ENCODE data around the gene LRRIQ1. TPM values are rescaled to one million over a fixed set of nuclear protein-coding genes. Genes with fewer than 3 reads are reported as not detected.

LRRIQ1 gene
- total and polyA plus RNA-seq, 2 of the 13 experiments (the other 11 are each of a cell fraction or from before 2014, with no cell fraction given): not detected

DNA sequence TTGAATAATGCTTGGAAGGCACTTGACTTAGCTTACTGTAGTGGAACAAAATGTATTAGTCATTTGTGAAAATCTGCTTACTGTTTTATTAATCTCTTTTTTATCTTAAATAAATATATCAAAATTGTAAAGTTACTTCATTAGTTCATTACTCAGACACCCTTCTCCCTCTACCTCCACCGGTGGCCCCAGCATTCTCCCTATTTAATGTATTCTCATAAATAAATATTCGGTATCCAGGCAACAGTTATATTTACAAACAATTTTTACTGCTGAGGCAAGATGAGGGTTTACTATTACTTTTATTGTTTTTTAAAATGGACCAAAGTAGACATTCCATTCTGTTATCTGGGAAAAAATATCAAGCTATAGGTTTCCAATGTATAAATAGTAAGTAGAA, 224.3 kb downstream of the LRRIQ1 start:
- CTCF ChIA-PET (ENCODE audit: low intra/inter-chr PET ratio, low total read pairs): no interaction called here
- TF ChIP-seq BCL6 (CRISPR knock-in tag; IDR thresholded peaks at IDR 0.05): no peak
- TF ChIP-seq MED13 (CRISPR knock-in tag; IDR thresholded peaks at IDR 0.05): no peak
- TF ChIP-seq ZNF225 (CRISPR knock-in tag; IDR thresholded peaks at IDR 0.05): no peak
- no peak for TF ChIP-seq SNAI1 (CRISPR knock-in tag; IDR thresholded peaks at IDR 0.05; ENCODE audit: borderline replicate concordance)
- no peak for TF ChIP-seq ZBTB26 (CRISPR knock-in tag; IDR thresholded peaks at IDR 0.05; ENCODE audit: borderline replicate concordance)
- TF ChIP-seq, protein P1, sequence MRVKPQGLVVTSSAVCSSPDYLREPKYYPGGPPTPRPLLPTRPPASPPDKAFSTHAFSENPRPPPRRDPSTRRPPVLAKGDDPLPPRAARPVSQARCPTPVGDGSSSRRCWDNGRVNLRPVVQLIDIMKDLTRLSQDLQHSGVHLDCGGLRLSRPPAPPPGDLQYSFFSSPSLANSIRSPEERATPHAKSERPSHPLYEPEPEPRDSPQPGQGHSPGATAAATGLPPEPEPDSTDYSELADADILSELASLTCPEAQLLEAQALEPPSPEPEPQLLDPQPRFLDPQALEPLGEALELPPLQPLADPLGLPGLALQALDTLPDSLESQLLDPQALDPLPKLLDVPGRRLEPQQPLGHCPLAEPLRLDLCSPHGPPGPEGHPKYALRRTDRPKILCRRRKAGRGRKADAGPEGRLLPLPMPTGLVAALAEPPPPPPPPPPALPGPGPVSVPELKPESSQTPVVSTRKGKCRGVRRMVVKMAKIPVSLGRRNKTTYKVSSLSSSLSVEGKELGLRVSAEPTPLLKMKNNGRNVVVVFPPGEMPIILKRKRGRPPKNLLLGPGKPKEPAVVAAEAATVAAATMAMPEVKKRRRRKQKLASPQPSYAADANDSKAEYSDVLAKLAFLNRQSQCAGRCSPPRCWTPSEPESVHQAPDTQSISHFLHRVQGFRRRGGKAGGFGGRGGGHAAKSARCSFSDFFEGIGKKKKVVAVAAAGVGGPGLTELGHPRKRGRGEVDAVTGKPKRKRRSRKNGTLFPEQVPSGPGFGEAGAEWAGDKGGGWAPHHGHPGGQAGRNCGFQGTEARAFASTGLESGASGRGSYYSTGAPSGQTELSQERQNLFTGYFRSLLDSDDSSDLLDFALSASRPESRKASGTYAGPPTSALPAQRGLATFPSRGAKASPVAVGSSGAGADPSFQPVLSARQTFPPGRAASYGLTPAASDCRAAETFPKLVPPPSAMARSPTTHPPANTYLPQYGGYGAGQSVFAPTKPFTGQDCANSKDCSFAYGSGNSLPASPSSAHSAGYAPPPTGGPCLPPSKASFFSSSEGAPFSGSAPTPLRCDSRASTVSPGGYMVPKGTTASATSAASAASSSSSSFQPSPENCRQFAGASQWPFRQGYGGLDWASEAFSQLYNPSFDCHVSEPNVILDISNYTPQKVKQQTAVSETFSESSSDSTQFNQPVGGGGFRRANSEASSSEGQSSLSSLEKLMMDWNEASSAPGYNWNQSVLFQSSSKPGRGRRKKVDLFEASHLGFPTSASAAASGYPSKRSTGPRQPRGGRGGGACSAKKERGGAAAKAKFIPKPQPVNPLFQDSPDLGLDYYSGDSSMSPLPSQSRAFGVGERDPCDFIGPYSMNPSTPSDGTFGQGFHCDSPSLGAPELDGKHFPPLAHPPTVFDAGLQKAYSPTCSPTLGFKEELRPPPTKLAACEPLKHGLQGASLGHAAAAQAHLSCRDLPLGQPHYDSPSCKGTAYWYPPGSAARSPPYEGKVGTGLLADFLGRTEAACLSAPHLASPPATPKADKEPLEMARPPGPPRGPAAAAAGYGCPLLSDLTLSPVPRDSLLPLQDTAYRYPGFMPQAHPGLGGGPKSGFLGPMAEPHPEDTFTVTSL (CRISPR knock-in tag; IDR thresholded peaks at IDR 0.05; ENCODE audit: borderline replicate concordance): no peak
- no peak for TF ChIP-seq ZNF777 (CRISPR knock-in tag; IDR thresholded peaks at IDR 0.05)
- Histone ChIP-seq H3K4me1 (ENCODE audit: insufficient read depth, low read length) (no peaks in the 10 kb centered on the region), H3K4me2 (ENCODE audit: low read depth, low read length) (no peak overlapping the region), H3K9me3 (ENCODE audit: low read length) (no peaks in the 10 kb centered on the region), H3K27ac (ENCODE audit: extremely low read length, insufficient read depth, low read length) (no peak overlapping the region), H3K27me3 (ENCODE audit: control insufficient read depth in 1 of 2, insufficient read depth in 2 of 2, low read length in 2 of 2) (no peaks in the 10 kb centered on the region), H2AFZ (ENCODE audit: low read length) (no peak overlapping the region), H3K36me3 (replicated peaks in 1 of 2; ENCODE audit: control insufficient read depth in 1 of 2, insufficient read depth in 2 of 2, low read length in 2 of 2) (no peaks in the 10 kb centered on the region), H3K79me2 (ENCODE audit: insufficient read depth, low read length) (no peaks in the 10 kb centered on the region), H4K20me1 (ENCODE audit: insufficient read depth, low read length) (no peaks in the 10 kb centered on the region), H3K4me3 (replicated peaks in 1 of 3; ENCODE audit: insufficient read depth in 1 of 3, low read depth in 2 of 3, low read length in 3 of 3) (no peak overlapping the region), H3K9ac (ENCODE audit: insufficient read depth, low read depth, low read length) (no peak overlapping the region)
- ATAC-seq (no peak), DNase-seq (ENCODE audit: low spot score) (no peak), FAIRE-seq (no peak)
- POLR2A ChIA-PET: no interaction called here
- WGBS (ENCODE audit: low lambda C conversion rate): 3% methylated on average over 2 of the region's 2 CpGs
- intact Hi-C loops (cut with micrococcal nuclease; ENCODE audit: unreplicated experiment) (no loop called here), in situ Hi-C loops (cut with HindIII; ENCODE audit: extremely low pct_ligation_motif_present, low pct_unique_long_range_greater_than_20kb) (no loop called here)
- no TSS peak for BruUV-seq (replicated peaks)
